IgD-negative memory B cell (primary cell): ENCODE results near the gene DENND2D. TPM values are rescaled to one million over a fixed set of nuclear protein-coding genes. Genes with fewer than 3 reads are reported as not detected.

Experiments used
- polyA plus RNA-seq: library from polyadenylated mRNA; unstranded; fragments of 300-500 nt; fragmentation: Illumina TruSeq; gene quantifications from one replicate; pipeline ENCODE4 v1.2.3, GENCODE V29; 2021

Gene DENND2D
- polyA plus RNA-seq, 1 donor from 2014 or later: 107 TPM

Other genes starting within 250 kb of the DENND2D start
- 36.8 TPM for gene LRIF1, start 236.7 kb downstream of the DENND2D start, polyA plus RNA-seq
- gene DRAM2, start 60.6 kb downstream of the DENND2D start, polyA plus RNA-seq: 268 TPM
- gene CEPT1, start 60.4 kb downstream of the DENND2D start, polyA plus RNA-seq: 47.4 TPM
- 14.4 TPM for gene CHI3L2, start 27.1 kb upstream of the DENND2D start, polyA plus RNA-seq
- gene CHIA, start 90.2 kb upstream of the DENND2D start, polyA plus RNA-seq: 1.0 TPM
- 1.5 TPM for gene OVGP1, start 227.1 kb upstream of the DENND2D start, polyA plus RNA-seq
- gene WDR77, start 248.6 kb upstream of the DENND2D start, polyA plus RNA-seq: 48.1 TPM
- gene ATP5PB, start 248.8 kb upstream of the DENND2D start, polyA plus RNA-seq: 390 TPM